GM19193 (cell line): ENCODE measurements around the gene SOX5.

Source experiments
- POLR2A ChIP-seq: IDR thresholded peaks from 4 replicates; pipeline ENCODE4 v1.6.1; 2011; ENCODE audit not compliant: insufficient read depth, insufficient read length; ENCODE audit errors: extremely low read depth

SOX5 gene

DNA sequence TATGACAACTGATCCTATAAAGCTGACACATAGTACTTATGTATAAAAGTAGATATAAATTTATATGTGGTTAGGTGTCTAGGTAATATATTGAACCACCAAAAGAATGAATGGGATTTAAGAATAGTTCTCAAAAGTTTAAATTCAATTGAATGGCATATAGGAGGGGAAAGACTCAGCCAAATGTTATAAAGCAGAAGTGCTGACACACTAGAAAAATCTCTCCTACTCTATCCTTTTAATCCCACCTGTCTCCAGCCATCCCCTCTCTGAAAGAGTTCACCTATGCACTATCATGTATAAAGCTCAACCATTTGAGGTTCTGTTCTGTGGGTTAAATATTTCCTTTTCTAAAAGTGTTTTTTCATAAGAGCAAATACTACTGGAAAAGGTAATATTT lies 400.7 kb downstream of the SOX5 start:
- TF ChIP-seq POLR2A = no peak

DNA sequence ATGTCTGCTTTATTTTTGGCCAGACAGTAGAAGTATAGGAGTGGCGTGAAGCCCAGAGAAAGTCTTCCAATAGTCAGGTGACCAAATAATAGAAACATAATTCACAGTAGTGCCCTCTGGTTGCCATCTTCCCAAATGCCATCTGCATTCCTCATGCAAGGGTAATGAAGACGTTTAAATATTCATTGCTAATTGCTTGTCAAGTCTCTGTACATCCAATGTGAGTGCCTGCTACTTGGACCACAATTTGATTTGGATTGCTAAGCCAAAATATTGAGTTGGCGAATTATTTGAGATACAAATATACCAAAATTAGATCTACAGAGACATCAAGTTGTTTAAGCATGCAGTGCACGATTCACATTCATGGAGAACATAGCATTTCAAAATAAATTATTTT lies 402.7 kb downstream of the SOX5 start:
- no peak for TF ChIP-seq POLR2A

DNA sequence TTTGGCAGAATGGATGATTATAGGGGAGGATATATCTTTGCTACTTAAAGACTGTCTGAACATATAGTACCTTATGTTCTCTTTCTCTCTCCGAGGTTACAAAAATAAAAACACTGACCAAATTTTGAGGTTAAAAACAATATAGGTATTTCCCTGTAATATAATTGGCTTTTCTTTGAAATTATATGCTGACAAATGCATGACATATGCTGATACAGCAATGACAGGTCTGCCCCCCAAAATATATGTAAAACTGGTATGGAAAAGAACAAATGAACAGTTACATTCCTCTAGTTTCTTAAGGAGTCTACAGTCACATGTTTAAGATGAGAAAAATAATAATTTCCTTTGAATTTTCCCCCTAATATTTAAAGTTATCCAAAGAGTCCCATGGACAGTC lies 405.7 kb downstream of the SOX5 start:
- no peak for TF ChIP-seq POLR2A

DNA sequence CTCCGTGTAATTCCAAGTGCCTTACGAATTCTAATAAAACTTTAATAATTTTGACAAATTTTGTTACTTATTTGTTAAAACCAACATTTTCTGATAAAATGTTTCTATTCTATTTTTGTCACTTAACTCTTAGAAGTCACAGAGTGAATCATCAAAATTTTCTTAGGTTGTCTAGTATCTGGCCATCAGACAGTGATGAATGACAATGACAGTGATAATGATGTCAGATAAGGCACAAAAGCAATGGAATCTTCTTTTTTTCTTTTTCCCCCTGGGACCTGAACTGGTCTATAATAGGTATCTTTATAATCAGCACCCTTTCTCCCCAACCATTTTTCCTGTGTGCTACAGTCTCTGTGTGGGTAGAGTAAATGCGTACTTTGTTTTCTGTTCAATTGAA lies 407.3 kb downstream of the SOX5 start:
- TF ChIP-seq POLR2A = no peak

DNA sequence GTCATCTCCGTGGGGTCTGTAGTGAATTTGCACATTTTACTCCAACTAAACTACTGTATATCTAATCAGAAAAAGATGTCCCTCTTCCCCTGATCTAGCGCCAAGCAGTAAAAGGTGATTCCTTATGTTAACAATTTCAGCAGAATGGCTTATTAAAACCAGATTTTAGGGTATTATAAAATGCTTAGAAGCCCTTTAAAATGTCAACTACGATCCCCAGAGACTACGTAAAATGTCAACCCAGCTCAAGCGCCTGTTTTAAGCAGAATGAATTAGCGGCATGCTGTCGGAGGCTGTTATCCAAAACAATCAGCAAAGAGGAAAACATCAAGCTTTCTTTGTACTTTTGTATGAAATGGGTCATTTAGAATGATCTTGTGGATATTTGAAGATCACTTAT lies 408.9 kb downstream of the SOX5 start:
- TF ChIP-seq POLR2A = no peak

- TF ChIP-seq POLR2A = no peak
Observed at GRCh38 chr12:23536293-23536692, 413.2 kb downstream of the SOX5 start.

- no peak for TF ChIP-seq POLR2A
Observed at GRCh38 chr12:23535441-23535840, 414.0 kb downstream of the SOX5 start.

- no peak for TF ChIP-seq POLR2A
Observed at GRCh38 chr12:23534196-23534595, 415.3 kb downstream of the SOX5 start.

GRCh38 chr12:23533699-23534098 lies 415.8 kb downstream of the SOX5 start:
- TF ChIP-seq POLR2A = no peak

- TF ChIP-seq POLR2A = no peak
Observed at GRCh38 chr12:23533265-23533664, 416.2 kb downstream of the SOX5 start.

GRCh38 chr12:23528316-23528715 lies 421.2 kb downstream of the SOX5 start:
- TF ChIP-seq POLR2A = no peak

- TF ChIP-seq POLR2A = no peak
Observed at GRCh38 chr12:23525450-23526072, 423.9 kb downstream of the SOX5 start.

GRCh38 chr12:23523339-23523738 lies 426.1 kb downstream of the SOX5 start:
- no peak for TF ChIP-seq POLR2A

GRCh38 chr12:23510484-23510883 lies 439.0 kb downstream of the SOX5 start:
- no peak for TF ChIP-seq POLR2A

DNA sequence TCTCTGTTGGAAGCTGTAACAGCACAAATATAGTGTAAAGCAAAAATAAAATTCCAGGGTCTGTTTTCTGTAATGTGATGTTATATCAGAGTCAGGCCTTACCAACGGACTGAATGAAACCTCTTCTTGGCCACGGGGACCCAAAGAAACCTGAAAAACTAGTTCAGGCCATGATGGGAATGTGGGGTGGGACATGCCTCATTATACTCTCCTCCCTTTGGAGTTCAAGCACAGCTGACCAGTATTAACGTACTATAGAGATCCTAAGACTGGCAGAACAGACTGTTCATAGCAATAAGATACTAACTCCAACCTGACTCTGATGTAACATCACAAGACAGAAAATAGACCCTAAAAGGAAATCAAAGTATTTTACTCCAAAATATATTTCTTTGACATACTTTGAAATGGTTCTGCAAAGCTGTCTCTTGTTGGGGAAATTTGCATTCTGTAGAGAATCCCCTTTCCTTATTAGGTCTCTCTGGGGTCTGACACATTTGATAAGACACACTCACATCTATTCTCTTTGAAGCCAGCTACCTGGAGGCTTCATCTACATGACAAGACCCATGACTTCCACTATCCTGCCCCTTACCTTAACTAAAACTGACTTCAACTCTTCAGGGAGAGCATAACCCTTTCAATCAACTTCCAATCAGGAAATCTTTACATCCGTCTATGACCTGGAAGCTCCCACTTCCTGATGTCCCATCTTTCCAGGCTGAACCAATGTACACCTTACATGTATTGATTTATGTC lies 444.6 kb downstream of the SOX5 start:
- TF ChIP-seq POLR2A = no peak

GRCh38 chr12:23504043-23504442 lies 445.4 kb downstream of the SOX5 start:
- TF ChIP-seq POLR2A = no peak
